Naive thymus-derived CD4-positive, alpha-beta T cell (primary cell): Measurements from ENCODE around the gene FER. TPM values are rescaled to one million over a fixed set of nuclear protein-coding genes. Genes with fewer than 3 reads are reported as not detected.

Experiments used
- ATAC-seq: fragments of 150-1000 bp; cut with Tn5 transposase; 2 replicates; pipeline ENCODE4 v1.10.0; 2021; ENCODE audit warnings: mild to moderate bottlenecking, moderate library complexity
- CTCF ChIA-PET: fragments of 350-600 bp; sonication (Branson Sonifier 250); formaldehyde crosslinking; loops from one replicate; lab custom pipeline; 2021; ENCODE audit warnings: antibody characterized with exemption; lab: Charles Lee
- POLR2A ChIA-PET: fragments of 350-600 bp; sonication (Branson Sonifier 250); formaldehyde crosslinking; loops from one replicate; lab custom pipeline; 2021; ENCODE audit warnings: antibody characterized with exemption, inconsistent platforms; lab: Charles Lee
- DNase-seq, 9 donors: peaks; one replicate each; pipeline versions ENCODE4 v3.0.0 to v3.0.0-alpha.2; 2020 to 2022; ENCODE audit warnings: mixed read lengths in 1 of 9
- H3K27ac ChIP-seq: one replicate; pipeline ENCODE4 v1.7.0; 2013; ENCODE audit warnings: mild to moderate bottlenecking, low read depth, low read length, moderate library complexity
- H3K27me3 ChIP-seq, 2 donors: one replicate each; pipeline ENCODE4 v1.7.0; 2013; ENCODE audit warnings: low read length in 2 of 2, mild to moderate bottlenecking in 2 of 2, moderate library complexity in 2 of 2; ENCODE audit not compliant: control insufficient read depth in 2 of 2, insufficient read depth in 2 of 2
- H3K36me3 ChIP-seq, 3 experiments: 1 replicate in 2 of 3; 2 replicates in 1 of 3; pipeline ENCODE4 v1.7.0; 2013; ENCODE audit warnings: low read length in 3 of 3, mild to moderate bottlenecking in 3 of 3, moderate library complexity in 1 of 3; ENCODE audit not compliant: insufficient read depth in 3 of 3, control insufficient read depth in 2 of 3
- H3K4me1 ChIP-seq, 2 donors: one replicate each; pipeline ENCODE4 v1.7.0; 2013; ENCODE audit warnings: low read length in 2 of 2, mild to moderate bottlenecking in 2 of 2, moderate library complexity in 1 of 2; ENCODE audit not compliant: control insufficient read depth in 2 of 2, insufficient read depth in 2 of 2
- H3K4me3 ChIP-seq: 2 replicates; pipeline ENCODE4 v1.7.0; 2013; ENCODE audit warnings: mild to moderate bottlenecking, low read length
- H3K9me3 ChIP-seq, 3 experiments: 1 replicate in 2 of 3; 2 replicates in 1 of 3; pipeline ENCODE4 v1.7.0; 2013; ENCODE audit warnings: low read length in 3 of 3; ENCODE audit not compliant: control insufficient read depth in 2 of 3
- H3K27ac Mint-ChIP-seq, 9 donors: one replicate each; pipeline ENCODE4 v1.8.0; 2020 to 2022; ENCODE audit warnings: mixed read lengths in 9 of 9, mild to moderate bottlenecking in 8 of 9, moderate library complexity in 5 of 9, inconsistent platforms in 2 of 9
- H3K27me3 Mint-ChIP-seq, 5 donors: one replicate each; pipeline ENCODE4 v1.8.0; 2021 to 2022; ENCODE audit warnings: mixed read lengths in 5 of 5, mild to moderate bottlenecking in 1 of 5
- H3K36me3 Mint-ChIP-seq, 5 donors: one replicate each; pipeline ENCODE4 v1.8.0; 2020 to 2022; ENCODE audit warnings: mixed read lengths in 5 of 5, mild to moderate bottlenecking in 3 of 5, inconsistent platforms in 1 of 5
- H3K4me1 Mint-ChIP-seq, 7 donors: one replicate each; pipeline ENCODE4 v1.8.0; 2020 to 2022; ENCODE audit warnings: mixed read lengths in 7 of 7, mild to moderate bottlenecking in 3 of 7, inconsistent platforms in 1 of 7
- H3K4me3 Mint-ChIP-seq, 10 donors: one replicate each; pipeline ENCODE4 v1.8.0; 2020 to 2022; ENCODE audit warnings: mild to moderate bottlenecking in 10 of 10, mixed read lengths in 10 of 10, moderate library complexity in 6 of 10, inconsistent platforms in 2 of 10
- H3K9me3 Mint-ChIP-seq, 11 donors: one replicate each; pipeline ENCODE4 v1.8.0; 2020 to 2022; ENCODE audit warnings: mixed read lengths in 11 of 11, mild to moderate bottlenecking in 4 of 11, inconsistent platforms in 1 of 11, moderate library complexity in 1 of 11
- intact Hi-C, 2 donors: fragments of 100-400 bp; cut with micrococcal nuclease; formaldehyde crosslinking; loops; one replicate each; pipeline ENCODE4 v1.15.1; 2023
- polyA plus RNA-seq, 2 donors: library from polyadenylated mRNA; unstranded; fragments of 300-500 nt; fragmentation: Illumina TruSeq; gene quantifications; one replicate each; pipeline ENCODE4 v1.2.3, GENCODE V29; 2021
- total RNA-seq, 6 experiments: library from RNA in 5 of 6; stranded (reverse) in 5 of 6; gene quantifications; 1 replicate in 5 of 6; 2 replicates in 1 of 6; pipeline ENCODE4 v1.2.3 and lab custom pipeline; 2021 to 2026

FER gene
- total and polyA plus RNA-seq, 7 experiments from 2014 or later = 2.7 to 17.6 (median 13.8) TPM

DNA sequence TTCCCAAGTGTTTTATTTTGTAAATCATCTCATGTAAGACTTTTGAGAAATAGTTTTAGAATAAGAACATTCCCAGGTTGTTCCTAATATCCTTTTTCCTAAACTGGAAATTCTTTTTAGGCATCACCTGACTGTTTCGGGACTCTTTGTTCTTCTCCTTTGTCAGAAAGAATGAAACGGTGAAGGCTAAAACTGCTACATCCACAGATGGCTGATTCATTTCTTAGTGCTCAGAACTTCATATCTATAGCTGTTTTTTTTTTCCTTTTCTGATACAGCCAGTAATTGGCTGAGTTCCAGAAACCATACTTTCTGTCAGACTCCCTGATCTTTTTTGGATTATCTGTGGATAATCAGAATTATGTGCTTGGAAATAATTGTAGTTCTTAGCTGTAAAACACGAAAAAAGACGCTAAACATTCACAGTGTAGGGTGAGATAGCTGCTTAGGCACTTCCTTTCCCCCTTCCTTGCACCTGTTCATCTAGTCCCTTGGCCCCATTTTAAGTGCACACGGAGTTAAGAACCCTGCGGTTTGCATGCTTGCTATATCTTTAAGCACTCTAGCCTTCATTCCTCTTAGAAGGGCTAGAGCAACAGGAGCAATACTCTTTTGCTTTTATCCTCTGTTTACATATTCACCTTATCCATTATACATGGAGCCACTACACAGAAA is 378.2 kb downstream of the FER start:
- H3K27me3 Mint-ChIP-seq = no peaks in the 10 kb centered on the region
- H3K36me3 Mint-ChIP-seq = peaks cover 0 to 25% (median 10%) of the 10 kb centered on the region in 5 donors
- Histone ChIP-seq H3K27ac (no peak overlapping the region), H3K9me3 (no peaks in the 10 kb centered on the region), H3K4me1 (no peaks in the 10 kb centered on the region), H3K4me3 (no peak overlapping the region), H3K27me3 (no peaks in the 10 kb centered on the region), H3K36me3 (no peaks in the 10 kb centered on the region)
- ATAC-seq (no peak), DNase-seq (no peak)
- H3K9me3 Mint-ChIP-seq = peaks cover 0 to 20% (median 4%) of the 10 kb centered on the region in 11 donors
- intact Hi-C loops = no loop called here
- CTCF ChIA-PET = no interaction called here
- H3K4me3 Mint-ChIP-seq = no peak overlapping the region
- no peak overlapping the region for H3K27ac Mint-ChIP-seq
- no peaks in the 10 kb centered on the region for H3K4me1 Mint-ChIP-seq
- POLR2A ChIA-PET = no interaction called here

DNA sequence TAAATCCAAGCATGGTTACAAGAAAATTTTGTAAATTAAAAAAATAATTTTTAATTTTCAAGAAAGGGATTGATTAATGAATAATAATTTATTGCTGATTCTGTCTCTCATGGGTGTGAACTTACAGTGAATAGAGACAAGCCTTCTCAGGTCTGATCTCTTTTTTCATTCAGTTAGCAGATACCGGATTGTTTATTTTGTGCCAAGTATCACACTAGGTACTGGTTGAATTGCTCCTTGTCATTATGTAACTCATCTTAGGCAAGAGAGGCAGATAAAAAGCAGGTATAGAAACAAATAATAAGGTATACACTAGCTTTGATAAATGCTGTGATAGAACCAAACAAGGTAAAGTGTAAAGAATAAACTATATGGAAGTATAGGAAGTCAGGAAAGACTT is 378.8 kb downstream of the FER start:
- no peaks in the 10 kb centered on the region for H3K4me1 Mint-ChIP-seq
- H3K4me3 Mint-ChIP-seq = no peak overlapping the region
- H3K4me1 ChIP-seq = no peaks in the 10 kb centered on the region
- peaks cover 0 to 22% (median 10%) of the 10 kb centered on the region in 5 donors for H3K36me3 Mint-ChIP-seq
- ChIA-PET POLR2A (no interaction called here), CTCF (no interaction called here)
- no peak overlapping the region for H3K4me3 ChIP-seq
- H3K27me3 ChIP-seq = no peaks in the 10 kb centered on the region
- peaks cover 0 to 14% (median 2%) of the 10 kb centered on the region in 11 donors for H3K9me3 Mint-ChIP-seq
- DNase-seq = no peak
- intact Hi-C loops = no loop called here
- H3K9me3 ChIP-seq = no peaks in the 10 kb centered on the region
- no peak overlapping the region for H3K27ac ChIP-seq
- no peak for ATAC-seq
- no peaks in the 10 kb centered on the region for H3K27me3 Mint-ChIP-seq
- no peaks in the 10 kb centered on the region for H3K36me3 ChIP-seq
- no peak overlapping the region for H3K27ac Mint-ChIP-seq

DNA sequence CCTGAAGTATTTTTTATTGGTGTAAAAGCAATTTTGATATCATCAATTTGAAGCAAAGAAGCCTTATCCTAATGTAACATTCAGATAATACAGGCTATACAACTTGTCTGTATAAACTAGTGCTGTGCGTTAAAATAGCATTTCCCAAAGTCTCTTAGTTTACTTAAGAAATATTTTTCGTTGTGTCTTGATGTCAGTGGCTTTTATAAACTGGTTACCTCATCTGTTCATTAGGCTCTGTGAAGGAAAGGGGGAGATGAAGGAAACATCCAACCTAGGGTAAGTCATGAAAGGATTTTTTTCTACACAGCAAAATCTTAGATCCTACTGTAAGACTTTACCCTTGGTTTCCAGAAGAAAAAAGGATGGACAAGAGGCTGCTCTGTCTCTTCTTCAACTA is 389.2 kb downstream of the FER start:
- DNase-seq (no peak), ATAC-seq (no peak)
- Histone ChIP-seq H3K4me3 (no peak overlapping the region), H3K27ac (no peak overlapping the region), H3K9me3 (no peaks in the 10 kb centered on the region), H3K27me3 (no peaks in the 10 kb centered on the region), H3K4me1 (no peaks in the 10 kb centered on the region), H3K36me3 (no peaks in the 10 kb centered on the region)
- no peaks in the 10 kb centered on the region for H3K27me3 Mint-ChIP-seq
- H3K36me3 Mint-ChIP-seq = peaks cover 0 to 8% (median 0%) of the 10 kb centered on the region in 5 donors
- H3K27ac Mint-ChIP-seq = no peak overlapping the region
- H3K4me1 Mint-ChIP-seq = no peaks in the 10 kb centered on the region
- no peak overlapping the region for H3K4me3 Mint-ChIP-seq
- H3K9me3 Mint-ChIP-seq = no peaks in the 10 kb centered on the region
- intact Hi-C loops = no loop called here
- CTCF ChIA-PET = no interaction called here
- POLR2A ChIA-PET = no interaction called here

DNA sequence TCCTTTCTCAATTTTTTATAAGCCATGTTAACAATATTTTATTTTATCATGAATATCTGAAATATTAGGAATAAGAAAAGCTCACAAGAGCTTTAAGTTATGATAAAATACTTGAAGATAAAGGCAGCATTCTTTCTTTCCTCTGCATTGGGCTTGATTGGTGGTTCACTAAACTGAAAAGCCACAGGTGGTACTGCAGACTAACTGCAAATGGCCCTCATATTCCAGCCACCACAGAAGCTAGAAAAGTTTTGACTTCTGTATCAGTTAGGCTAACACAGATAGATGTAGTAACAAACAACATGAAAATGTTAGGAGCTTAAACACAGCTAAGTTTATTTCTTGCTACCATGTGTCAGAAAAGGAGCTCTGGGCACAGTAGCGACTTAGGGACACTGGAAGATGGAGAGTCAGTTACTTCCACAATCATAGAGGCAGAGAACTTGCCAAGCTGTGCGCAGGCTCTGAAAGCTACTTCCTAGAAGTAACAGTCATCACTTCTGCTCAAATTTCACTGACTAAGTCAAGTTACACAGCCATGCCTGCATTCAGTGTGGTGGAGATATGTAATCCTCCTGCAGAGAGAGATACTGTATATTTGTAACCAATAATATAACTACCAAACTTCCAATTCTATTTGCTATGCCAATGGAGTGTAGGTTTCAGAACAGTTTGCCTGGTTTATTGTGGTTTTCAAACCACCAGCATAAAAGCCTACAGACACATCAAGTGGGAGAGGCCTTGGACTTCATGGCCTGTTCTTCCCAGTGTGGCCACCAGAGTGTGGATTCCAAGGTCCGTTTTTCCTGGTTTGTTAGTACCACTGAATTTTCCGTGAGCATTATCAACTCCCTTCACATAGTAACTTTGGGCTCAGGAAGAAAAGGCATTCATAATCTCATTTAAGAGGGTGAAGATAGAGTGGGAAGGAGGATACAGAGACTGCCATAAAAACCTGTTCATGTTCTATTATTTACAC is 393.8 kb downstream of the FER start:
- Histone ChIP-seq H3K27me3 (no peaks in the 10 kb centered on the region), H3K9me3 (no peaks in the 10 kb centered on the region), H3K4me3 (no peak overlapping the region), H3K27ac (no peak overlapping the region), H3K36me3 (no peaks in the 10 kb centered on the region), H3K4me1 (no peaks in the 10 kb centered on the region)
- POLR2A ChIA-PET = no interaction called here
- intact Hi-C loops = no loop called here
- H3K9me3 Mint-ChIP-seq = no peaks in the 10 kb centered on the region
- no peaks in the 10 kb centered on the region for H3K27me3 Mint-ChIP-seq
- CTCF ChIA-PET = interaction anchor here (0.5 kb wide), 1 partner anchor 190 kb away, joined by 3 read pairs; no protein-coding TSS in a partner anchor
- no peak for DNase-seq
- H3K27ac Mint-ChIP-seq = no peak overlapping the region
- peaks cover 0 to 9% (median 0%) of the 10 kb centered on the region in 5 donors for H3K36me3 Mint-ChIP-seq
- no peak overlapping the region for H3K4me3 Mint-ChIP-seq
- H3K4me1 Mint-ChIP-seq = no peaks in the 10 kb centered on the region
- no peak for ATAC-seq

DNA sequence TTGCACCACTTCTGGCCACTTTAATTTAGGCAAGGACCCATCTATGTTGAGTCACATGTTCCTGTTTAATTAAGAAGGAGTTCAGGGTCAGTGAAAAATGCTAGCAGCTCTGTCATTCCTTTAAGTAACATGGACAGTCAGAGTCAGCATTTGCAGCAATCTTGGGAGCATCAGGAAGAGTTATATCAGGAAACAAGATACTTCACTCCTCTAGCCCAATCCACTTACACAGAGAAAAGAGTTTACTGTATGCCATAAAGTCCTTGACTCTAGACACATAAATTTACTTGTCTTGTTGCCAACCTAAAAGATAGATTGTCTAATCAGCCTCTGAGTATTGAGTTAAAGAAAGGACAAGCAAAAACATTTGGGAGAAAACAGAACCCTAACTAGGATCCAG is 395.3 kb downstream of the FER start:
- peaks cover 0 to 12% (median 0%) of the 10 kb centered on the region in 5 donors for H3K36me3 Mint-ChIP-seq
- no peak overlapping the region for H3K27ac ChIP-seq
- no peaks in the 10 kb centered on the region for H3K9me3 Mint-ChIP-seq
- no peaks in the 10 kb centered on the region for H3K36me3 ChIP-seq
- no peaks in the 10 kb centered on the region for H3K4me1 Mint-ChIP-seq
- no peaks in the 10 kb centered on the region for H3K27me3 ChIP-seq
- CTCF ChIA-PET = no interaction called here
- no peak overlapping the region for H3K4me3 Mint-ChIP-seq
- intact Hi-C loops = no loop called here
- H3K27ac Mint-ChIP-seq = no peak overlapping the region
- H3K4me1 ChIP-seq = no peaks in the 10 kb centered on the region
- no peaks in the 10 kb centered on the region for H3K9me3 ChIP-seq
- H3K4me3 ChIP-seq = no peak overlapping the region
- DNase-seq (no peak), ATAC-seq (no peak)
- no peaks in the 10 kb centered on the region for H3K27me3 Mint-ChIP-seq
- POLR2A ChIA-PET = no interaction called here

DNA sequence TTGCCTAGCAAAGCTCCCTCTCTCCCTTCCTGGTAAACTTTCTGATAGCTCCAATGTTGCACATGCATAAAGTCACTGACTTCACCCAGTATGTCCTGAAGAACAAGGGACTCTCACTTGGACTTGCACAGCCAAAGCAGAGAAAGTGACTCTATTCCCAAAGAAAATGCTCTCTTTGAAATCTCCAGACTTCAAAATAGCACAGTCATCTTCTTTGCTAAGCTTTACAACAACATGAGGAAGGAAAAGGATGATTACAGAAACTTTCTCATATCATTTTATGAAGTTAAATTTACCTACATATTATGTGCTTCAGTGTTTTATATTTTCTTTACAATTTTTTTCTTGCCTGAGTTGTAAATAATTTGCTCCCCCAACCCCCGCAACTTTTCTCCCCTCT is 397.4 kb downstream of the FER start:
- no peak overlapping the region for H3K4me3 ChIP-seq
- DNase-seq = no peak
- no peak for ATAC-seq
- no peak overlapping the region for H3K4me3 Mint-ChIP-seq
- intact Hi-C loops = no loop called here
- no peaks in the 10 kb centered on the region for H3K27me3 ChIP-seq
- ChIA-PET POLR2A (no interaction called here), CTCF (no interaction called here)
- no peaks in the 10 kb centered on the region for H3K36me3 ChIP-seq
- H3K9me3 ChIP-seq = no peaks in the 10 kb centered on the region
- peaks cover 0 to 13% (median 1%) of the 10 kb centered on the region in 5 donors for H3K36me3 Mint-ChIP-seq
- no peaks in the 10 kb centered on the region for H3K9me3 Mint-ChIP-seq
- H3K27me3 Mint-ChIP-seq = no peaks in the 10 kb centered on the region
- no peak overlapping the region for H3K27ac Mint-ChIP-seq
- peaks cover 0 to 1% (median 0%) of the 10 kb centered on the region in 7 donors for H3K4me1 Mint-ChIP-seq
- H3K27ac ChIP-seq = no peak overlapping the region
- H3K4me1 ChIP-seq = no peaks in the 10 kb centered on the region
